Middle frontal gyrus (tissue), 1 donor: ENCODE data around the gene CSMD2.

Experiments
- DNase-seq: peaks from one replicate; pipeline ENCODE4 v3.0.0-alpha.2; 2015; ENCODE audit warnings: low spot score; ENCODE audit errors: extremely low spot score

CSMD2 gene

DNA sequence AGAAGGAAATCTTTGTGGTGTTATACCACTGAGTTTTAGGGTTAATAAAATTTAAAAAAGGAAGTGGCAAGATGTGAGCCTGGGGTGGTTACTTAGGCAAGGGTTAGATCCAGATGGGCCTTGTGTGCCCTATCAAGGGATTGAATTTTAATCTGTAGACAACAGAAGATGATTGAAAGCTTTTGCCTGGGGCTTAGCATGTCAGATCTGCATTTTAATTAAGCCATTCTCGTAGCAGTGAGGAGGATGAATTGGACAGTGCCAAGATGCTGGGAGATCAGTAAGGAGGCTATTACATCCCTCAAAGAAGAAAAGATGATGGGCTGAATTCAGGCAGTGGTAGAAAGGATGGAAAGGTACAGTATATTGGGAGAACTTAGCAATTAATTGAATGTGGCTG, 258.9 kb downstream of the CSMD2 start:
- DNase-seq, result no peak

DNA sequence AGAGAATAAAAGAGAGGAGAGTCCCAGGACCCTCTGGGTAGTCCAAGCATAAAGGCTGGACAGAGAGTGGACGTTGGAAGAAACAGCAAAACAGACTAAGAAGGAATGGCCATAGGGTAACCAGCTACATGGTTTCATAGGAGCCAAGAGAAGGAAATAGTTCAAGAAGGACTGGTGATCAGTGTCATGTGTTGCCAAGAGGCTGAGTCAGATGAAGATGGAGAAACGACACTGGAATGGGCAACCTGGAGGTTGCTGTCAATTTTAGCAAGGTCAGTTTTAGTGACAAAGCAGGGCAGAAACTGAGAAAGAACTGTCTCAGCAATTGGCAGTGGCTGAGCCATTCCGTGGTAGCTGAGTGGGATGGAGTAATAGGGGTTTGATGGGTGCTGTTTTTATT, 259.8 kb downstream of the CSMD2 start:
- DNase-seq, result no peak

DNA sequence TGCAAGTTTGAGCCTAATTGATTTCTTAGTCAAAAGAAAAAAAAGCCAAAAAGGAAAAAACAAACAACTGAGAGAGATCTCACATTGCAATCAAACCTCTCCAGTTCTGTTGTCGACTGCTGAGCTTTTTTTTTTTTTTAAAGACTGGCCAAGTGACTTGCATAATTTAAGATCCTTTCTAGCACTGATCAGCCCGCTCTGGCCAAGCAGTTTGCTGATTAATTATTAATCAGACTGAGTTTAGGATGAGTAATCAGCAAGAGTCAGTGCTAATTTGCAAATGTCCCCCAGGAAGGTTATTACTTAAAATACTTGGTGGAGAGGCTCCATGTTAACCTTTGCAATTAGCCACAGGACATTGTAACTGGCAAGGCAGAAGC, 261.8 kb downstream of the CSMD2 start:
- DNase-seq, result no peak

DNA sequence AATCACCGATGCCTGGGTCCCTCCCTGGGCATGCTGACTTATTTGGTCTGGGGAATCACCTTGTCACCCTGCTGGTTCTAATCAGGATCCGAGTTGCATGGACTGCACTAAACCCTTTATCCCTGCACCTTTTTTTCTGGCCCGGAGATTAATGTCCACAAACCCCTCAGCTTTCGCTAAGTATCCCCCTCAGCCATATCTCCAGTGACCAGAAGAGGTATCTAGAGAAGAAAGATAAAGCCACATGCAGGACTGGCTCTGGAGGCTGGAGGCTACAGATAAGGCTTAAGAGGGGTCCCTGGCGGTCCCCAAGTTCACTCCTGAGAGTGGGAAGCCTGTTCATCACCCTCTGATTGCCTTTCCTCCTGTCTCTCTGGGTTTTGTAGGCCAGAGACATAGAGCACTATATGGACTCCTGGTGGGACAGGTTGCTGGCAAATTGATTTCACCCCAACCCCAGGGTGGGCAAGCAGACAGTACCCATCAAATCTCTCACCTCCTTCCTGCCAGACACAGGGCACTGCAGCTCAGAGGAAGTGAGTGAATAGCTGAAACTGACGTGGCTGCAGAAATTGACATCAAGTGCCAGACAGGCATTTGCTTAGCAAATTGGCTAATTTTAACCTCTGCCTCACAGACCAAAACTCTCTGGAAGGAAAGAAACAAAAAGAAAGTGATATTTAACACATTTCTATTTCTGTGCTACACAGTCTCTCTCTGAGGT, 262.4 kb downstream of the CSMD2 start:
- no peak for DNase-seq

DNA sequence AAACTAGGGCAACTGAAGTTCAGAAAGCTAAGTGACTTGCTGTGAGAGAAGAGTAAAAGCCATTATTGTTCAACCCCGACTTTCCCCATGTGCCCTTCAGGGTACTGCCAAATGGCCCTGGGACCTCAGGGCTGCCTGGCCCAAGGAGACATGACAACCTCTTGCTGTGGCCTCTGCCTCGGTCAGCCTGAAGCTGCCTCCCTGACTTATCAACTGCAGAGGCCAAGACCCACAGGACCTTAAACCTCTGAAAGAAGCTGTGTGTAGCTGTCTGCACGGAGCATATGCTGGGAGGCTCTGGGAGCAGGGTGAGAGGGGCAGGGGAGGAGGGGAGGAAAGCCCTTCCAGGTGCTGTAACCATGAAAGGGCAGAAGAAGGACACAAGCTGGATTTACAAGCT, 265.3 kb downstream of the CSMD2 start:
- no peak for DNase-seq

DNA sequence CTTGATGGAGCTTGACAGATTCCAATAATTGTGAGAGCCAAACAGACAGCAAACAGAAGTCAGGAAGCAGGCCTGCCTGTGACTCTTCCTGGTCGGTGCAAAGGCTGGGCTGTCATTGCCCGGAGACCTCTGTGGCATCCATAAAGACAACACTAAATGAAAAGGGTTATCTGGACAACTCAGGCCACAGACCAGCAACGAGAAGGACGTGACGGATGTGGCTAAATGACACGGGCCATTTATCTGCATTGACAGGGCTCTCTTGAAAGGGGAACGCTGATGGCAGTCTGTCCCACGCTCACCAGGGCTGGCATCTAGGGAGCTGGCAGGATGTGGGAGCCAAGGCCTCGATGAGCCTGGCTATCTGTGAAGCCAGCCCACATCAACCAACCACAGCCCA, 266.1 kb downstream of the CSMD2 start:
- DNase-seq, result no peak

DNA sequence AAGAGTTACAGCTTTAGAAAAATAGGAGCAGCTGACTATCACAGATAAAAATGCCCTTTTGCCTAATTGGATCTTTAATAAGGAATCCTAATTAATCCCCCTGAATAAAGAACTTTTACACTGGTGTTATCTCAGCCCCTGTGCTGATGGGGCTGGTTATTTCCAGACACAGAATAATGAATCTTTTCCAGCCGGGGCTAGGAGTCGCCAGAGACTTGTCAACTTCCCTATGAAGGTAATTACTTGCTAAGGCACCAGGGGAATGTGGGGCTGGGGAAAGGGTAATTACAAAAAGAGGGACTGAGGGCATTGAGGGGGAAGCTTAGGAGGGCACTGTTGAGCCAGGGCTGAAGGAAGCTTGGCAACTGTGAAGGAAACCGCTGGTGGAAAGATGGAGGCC, 266.6 kb downstream of the CSMD2 start:
- no peak for DNase-seq

DNA sequence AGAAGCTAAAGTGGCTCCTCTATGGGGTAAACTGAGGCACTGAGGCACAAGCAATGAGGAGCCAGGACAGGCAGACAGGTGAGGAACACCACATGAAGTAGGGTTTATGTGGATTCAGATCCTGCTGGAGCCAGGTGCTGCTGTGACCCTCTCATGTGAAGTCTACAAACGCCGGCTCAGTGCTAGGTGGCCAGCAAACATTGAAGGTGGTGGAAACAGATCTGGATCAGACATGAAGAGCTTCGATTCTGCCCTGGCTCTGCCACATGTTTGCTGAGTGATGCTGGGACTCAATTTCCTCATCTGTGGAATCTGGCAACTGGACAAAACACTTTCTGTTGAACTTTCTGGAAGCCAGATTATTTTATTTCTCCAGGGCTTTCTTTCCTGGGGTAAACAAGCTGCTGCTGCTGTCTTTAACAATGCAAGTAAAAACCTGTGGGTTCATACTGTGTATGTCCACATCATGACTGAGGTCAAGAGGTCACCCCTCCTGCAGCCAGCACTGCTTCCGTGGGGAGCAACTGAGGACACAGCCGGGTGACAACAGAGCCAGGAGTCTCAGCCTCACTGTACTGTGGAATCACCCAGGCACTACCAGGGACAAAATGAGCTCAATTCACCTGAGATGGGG, 267.8 kb downstream of the CSMD2 start:
- DNase-seq, result no peak

DNA sequence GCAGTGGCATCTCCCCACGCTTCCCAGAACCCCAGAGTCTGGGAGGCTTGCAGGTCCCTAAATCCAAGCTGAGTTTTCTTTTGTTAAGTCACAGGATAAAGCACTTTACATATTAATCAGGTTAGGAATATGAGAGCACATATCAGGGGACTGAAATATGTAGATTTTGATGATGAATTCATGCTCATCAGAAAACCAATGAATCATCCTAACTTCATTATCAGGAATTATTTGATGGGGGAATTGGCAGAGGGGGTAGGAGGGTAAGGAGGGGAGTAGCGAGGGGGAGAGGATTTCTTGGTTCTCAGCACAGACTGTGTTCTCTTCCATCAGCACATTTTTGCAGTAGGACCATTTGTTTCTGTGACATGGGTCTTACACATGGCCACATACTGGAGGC, 269.1 kb downstream of the CSMD2 start:
- no peak for DNase-seq

DNA sequence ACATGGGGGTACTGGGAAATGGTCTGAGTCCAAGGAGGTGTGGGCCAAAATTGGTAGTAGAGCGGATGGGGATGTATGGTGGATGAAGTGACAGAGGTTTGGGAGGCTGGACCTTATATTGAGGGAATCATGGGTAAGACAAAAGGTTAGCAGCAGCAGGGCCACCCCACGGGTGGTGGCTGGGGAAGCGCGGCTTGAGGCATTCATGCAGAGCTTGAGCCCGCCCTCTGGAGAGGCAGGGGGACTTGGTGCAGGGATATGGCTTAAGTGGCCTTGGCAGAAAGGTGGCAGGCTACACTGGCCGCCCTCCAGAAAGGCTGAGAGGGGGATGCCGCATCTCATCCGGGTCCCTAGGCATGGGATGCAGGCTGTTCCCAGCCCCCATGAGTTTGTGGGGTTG, 269.6 kb downstream of the CSMD2 start:
- no peak for DNase-seq

DNA sequence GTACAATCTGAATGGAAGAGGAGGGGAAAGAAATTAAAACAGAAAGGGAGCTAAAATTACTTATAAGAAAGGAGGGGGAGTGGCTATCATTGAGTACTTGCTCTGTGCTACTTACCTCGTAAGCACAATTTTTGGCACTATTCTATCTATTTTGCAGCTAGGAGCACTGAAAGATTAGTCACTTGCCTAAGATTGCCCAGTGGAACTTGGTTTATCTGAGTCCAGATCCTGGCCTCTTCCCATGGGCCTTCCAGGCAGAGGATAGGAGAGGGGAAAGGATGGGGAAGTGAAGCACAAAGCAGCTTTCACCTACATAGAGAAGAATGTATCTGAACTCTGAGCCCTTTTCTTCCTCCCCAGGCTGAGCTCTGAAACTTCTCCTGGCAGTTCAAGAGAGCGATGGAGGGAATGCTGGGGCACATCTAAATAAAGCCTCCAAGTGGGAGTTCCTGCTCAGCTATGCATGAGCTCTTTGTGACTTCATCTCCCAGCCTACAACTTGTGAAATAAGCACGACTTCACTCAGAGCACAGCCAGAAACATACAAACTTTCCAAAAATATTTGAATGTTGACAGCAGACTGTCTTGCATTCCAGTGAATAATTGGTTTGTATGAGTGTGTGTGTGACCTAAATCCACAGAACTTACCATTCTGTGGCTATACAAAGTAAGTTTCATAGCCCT, 271.7 kb downstream of the CSMD2 start:
- DNase-seq, result peak; percentile 61

DNA sequence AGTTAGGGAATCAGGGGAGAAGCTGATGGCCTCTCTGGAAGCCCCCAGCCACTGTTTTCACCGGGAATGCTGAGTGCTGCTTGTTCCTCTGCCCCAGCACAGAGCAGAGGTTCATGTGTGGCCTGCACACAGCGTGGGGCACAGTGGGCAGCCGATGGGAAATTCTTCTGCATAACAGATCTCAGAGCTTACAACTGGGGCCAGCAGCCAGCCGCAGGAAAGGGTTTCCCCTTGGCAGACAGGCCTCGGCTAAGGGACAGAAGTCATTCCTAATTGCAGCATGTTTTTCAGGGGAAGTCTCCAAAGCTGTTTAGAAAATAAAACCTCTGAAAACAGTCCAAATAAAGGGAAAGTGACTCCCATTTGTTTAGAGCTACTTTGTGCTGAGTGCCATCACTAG, 278.5 kb downstream of the CSMD2 start:
- DNase-seq, result no peak

DNA sequence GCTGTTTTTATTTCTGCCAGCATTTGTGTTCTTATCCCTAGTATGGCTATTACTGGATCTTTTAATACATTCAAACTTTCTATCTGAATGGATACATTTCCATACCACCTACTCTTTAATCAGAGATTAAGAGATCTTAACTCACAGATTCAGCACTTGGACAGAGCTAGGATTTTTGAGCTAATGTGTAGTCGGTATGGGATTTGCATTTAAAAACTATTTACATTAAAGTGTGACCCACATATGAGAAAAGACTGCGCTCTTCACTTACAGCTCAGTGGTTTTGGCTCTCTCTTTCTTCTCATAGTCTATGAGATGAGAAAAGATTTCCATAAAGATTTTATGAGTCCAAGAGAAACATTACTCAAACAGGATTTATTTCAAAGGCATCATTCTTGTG, 284.7 kb downstream of the CSMD2 start:
- no peak for DNase-seq

DNA sequence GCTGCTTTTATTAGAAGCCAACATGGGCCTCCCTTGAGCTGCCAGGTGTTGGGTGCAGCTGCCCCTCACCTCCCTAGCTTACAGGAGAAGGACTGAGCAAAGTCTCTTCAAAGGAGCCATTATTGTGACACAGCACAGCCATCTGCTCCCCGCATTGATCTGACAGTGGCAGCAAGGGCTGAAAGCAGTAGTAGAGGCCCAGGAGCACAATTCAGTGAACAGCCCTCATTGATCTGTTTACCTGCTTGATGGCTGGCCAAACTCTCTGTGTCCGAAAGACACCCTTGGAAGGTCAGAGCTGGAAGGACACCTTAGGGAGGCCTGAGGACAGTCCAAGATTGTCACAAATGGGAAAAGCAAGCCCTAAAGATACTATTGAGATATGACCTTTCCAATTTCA, 286.6 kb downstream of the CSMD2 start:
- DNase-seq, result no peak

DNA sequence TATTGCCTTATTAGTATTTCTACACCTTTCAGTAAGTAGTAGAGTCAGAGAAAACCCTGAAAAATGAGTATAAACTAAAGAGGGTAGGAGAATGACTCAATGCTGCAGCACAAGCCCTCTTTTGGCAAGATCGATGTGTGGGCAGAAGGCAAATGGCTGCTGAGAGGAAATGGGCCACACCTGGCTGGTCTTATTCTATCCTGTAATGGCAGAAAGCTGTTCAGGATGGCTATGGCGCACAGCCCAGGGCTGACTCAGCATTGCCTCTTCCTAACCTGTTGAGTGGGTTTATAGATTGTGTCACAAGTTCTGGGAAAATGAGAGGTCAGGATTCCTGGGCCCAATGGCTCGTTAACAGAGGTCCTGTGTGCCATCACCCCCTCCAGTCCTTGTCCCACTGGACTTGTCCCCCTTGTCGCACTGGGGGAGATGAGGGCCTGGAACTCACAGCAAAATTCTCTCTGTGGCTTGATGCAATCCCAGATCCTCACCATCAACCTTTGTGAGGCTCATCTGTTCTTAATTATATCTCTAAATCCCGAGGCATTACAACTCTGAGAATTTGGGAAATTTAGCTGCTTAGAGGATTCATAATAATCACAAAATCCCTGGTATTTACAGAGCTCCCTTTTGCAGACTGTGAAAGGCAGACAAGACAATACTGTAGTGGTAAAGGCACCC, 287.9 kb downstream of the CSMD2 start:
- DNase-seq, result peak; percentile 64

DNA sequence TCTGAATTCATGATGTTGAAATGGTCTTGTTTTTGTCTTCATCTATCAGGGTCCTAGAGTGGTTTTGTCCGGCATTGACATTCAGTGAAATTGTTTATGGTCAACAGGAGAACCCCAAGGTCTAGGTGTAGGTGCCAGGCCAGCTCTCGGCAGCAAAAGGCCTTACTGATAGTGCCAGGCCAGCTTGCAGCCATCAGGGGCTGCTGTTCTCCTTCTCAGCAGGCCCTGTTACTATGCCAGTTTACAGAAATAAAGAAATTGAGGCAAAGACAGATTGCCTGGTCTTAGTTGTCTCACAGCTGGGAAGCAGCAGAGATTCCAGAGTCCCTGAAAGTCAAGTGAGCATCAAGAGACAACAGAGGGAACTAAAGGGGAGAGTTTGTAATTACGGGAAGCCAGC, 289.2 kb downstream of the CSMD2 start:
- no peak for DNase-seq

DNA sequence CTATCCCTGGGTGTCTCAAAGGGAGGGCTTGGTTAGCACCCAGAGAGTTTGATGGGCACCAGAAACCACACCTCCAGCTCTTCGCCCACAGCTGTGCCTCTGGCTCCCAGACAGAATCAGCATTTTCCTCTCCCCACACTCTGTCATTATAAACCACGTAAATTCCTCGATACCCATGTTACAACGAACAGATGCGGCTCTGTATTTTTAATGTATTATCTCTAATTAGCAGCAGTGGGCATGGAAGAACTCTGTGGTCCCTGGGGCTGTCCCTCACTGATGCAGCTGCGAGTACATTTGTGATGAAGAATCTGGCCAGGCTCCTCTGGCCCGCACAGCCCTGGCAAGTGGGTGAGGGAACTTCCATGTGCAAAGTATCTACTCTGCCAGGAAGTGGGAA, 290.4 kb downstream of the CSMD2 start:
- DNase-seq, result no peak

DNA sequence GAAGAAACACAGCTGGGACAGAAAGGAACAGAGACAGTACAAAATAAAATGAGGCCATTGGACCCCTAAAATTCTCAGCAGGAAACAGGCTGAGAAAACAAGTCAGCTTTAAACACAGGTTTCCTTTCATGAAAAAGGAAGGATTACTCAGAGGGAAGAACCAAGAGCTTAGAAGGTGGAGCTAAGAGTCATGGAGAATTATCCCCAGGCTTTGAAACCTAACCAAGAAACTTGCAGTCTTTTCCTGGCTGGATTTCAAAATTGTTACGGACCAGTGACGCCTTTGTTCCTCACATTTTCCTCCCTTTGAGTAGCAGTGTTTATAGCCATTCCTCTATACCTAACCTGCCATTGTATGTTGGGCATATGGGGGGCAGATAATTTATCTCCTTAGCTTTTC, 292.3 kb downstream of the CSMD2 start:
- DNase-seq, result no peak

DNA sequence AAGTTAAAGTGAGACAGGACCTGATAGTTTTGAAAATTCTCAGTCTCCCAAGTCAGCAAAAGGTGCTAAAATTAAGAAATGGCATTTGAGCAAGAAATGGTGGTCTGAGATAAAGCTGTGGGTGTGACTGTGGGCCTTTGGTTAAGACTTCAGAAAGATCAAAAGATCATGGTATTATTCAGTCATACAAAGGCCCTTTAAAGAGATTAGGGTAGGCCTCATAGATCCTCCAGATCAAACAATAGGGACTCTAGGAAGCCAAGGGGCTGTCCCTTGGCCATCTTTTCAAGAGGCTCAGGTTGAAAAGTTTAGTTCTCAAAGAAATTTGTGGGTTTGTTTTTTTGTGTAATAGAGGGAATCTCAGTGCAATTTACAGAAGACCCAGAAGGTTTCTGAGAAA, 292.8 kb downstream of the CSMD2 start:
- DNase-seq, result no peak

DNA sequence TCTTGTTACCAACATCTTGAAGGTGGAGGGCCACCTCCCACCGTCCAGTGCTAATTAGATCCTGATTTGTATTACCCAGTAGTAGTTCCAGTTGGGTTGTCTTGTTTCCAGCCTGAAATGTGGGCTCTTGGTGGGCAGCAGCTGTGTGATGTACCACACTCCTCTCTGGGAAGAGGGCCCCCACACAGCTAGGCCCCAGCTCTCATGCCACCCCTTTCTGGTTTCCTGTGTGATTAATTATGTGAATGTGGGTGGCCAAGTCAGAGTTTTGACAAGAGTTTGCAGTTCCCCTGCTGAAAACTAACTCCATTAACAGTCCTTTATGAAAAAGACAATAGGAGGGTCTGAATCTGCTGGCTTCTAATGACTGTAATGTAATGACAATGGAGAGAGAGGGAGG, 297.3 kb downstream of the CSMD2 start:
- DNase-seq, result no peak

DNA sequence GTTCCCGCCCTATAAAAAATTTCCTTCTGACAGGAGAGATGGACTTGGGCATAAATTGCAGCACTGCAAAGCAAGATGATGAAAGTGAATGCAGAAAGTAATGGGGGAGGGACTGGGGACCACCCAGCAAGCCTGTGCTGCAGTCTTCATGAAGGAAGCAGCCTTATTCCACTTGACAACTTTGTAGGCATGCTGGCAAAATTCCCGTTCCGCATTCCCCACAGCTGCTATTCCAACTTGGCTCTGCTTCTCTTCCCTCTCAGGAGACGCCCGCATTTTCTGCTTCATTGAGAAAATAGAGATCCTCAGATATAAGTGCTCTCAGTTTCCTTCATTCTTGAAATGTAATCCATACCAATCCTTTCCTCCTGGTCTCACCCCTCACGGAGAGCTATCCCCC, 298.7 kb downstream of the CSMD2 start:
- DNase-seq, result no peak
